Embryonic facial prominence (tissue), 1 donor: ENCODE data around the gene POU2F3.

Source experiments
- DNase-seq: peaks from one replicate; pipeline ENCODE4 v3.0.0-alpha.2; 2016; ENCODE audit errors: extremely low spot score

The POU2F3 gene

GRCh38 chr11:120338107-120338933, 98.4 kb downstream of the POU2F3 start:
- DNase-seq, result no peak

GRCh38 chr11:120339394-120339890, 99.5 kb downstream of the POU2F3 start:
- DNase-seq, result no peak

- no peak for DNase-seq
These were observed 100.6 kb downstream of the POU2F3 start for GRCh38 chr11:120340529-120340928.

- no peak for DNase-seq
These were observed 102.3 kb downstream of the POU2F3 start for GRCh38 chr11:120342226-120342625.

GRCh38 chr11:120342678-120343077, 102.7 kb downstream of the POU2F3 start:
- DNase-seq, result no peak

- DNase-seq, result no peak
These were observed 103.5 kb downstream of the POU2F3 start for GRCh38 chr11:120343429-120343828.

- no peak for DNase-seq
These were observed 104.5 kb downstream of the POU2F3 start for GRCh38 chr11:120344302-120345004.

- no peak for DNase-seq
These were observed 106.3 kb downstream of the POU2F3 start for GRCh38 chr11:120346233-120346632.

- no peak for DNase-seq
These were observed 110.7 kb downstream of the POU2F3 start for GRCh38 chr11:120350637-120351036.

- no peak for DNase-seq
These were observed 112.5 kb downstream of the POU2F3 start for GRCh38 chr11:120352405-120352804.

GRCh38 chr11:120354068-120354467, 114.1 kb downstream of the POU2F3 start:
- no peak for DNase-seq

GRCh38 chr11:120354779-120355178, 114.8 kb downstream of the POU2F3 start:
- no peak for DNase-seq

GRCh38 chr11:120357620-120358019, 117.7 kb downstream of the POU2F3 start:
- no peak for DNase-seq

GRCh38 chr11:120358729-120359128, 118.8 kb downstream of the POU2F3 start:
- DNase-seq, result no peak

GRCh38 chr11:120363436-120363835, 123.5 kb downstream of the POU2F3 start:
- DNase-seq, result no peak

GRCh38 chr11:120365512-120365911, 125.6 kb downstream of the POU2F3 start:
- no peak for DNase-seq
